OCI-LY7 (cell line): Measurements from ENCODE around the gene PDILT. TPM values are rescaled to one million over a fixed set of nuclear protein-coding genes. Genes with fewer than 3 reads are reported as not detected.
"Not testable (repeated sequence)": the region's sequence is repeated elsewhere in the genome, so short reads cannot be mapped to it uniquely, and the experiment has no call there.

Source experiments
- BruUV-seq: library from RNA; stranded (reverse); fragments of 400-500 nt; replicated peaks from 2 replicates; lab custom pipeline; 2021; lab: Mats Ljungman, UMichigan
- CTCF ChIA-PET: fragments of 300-600 bp; sonication (Branson Sonifier 250); formaldehyde crosslinking; loops from one replicate; lab custom pipeline; 2022; ENCODE audit warnings: antibody characterized with exemption; ENCODE audit not compliant: unreplicated experiment; lab: Charles Lee
- POLR2A ChIA-PET: fragments of 300-600 bp; sonication (Branson Sonifier 250); formaldehyde crosslinking; loops from one replicate; lab custom pipeline; 2022; ENCODE audit warnings: antibody characterized with exemption; lab: Charles Lee
- DNase-seq: peaks from one replicate; pipeline ENCODE4 v3.0.0-alpha.2; 2015; ENCODE audit warnings: low spot score
- H2AFZ ChIP-seq: fragments of 200-600 bp; sonication (generic), shearing (Covaris generic); 2 replicates; pipeline ENCODE4 v1.6.1; 2014; ENCODE audit warnings: mild to moderate bottlenecking, antibody characterized with exemption, low read length, moderate library complexity
- H3K27ac ChIP-seq: fragments of 200-600 bp; sonication (generic); 2 replicates; pipeline ENCODE4 v1.5.1; 2014; ENCODE audit warnings: mixed run types, low read depth, mild to moderate bottlenecking, moderate library complexity, low read length, inconsistent platforms; ENCODE audit not compliant: poor library complexity, severe bottlenecking
- H3K36me3 ChIP-seq: fragments of 200-600 bp; sonication (generic); 2 replicates; pipeline ENCODE4 v1.6.1; 2014; ENCODE audit warnings: mild to moderate bottlenecking, antibody characterized with exemption, low read length, moderate library complexity, mixed read lengths; ENCODE audit not compliant: insufficient read depth
- H3K4me1 ChIP-seq: fragments of 200-600 bp; sonication (generic); 2 replicates; pipeline ENCODE4 v1.5.1; 2014; ENCODE audit warnings: mild to moderate bottlenecking, low read length; ENCODE audit not compliant: insufficient read depth, poor library complexity, severe bottlenecking
- H3K4me2 ChIP-seq: fragments of 200-600 bp; sonication (generic); 2 replicates; pipeline ENCODE4 v1.6.1; 2014; ENCODE audit warnings: mild to moderate bottlenecking, low read length
- H3K4me3 ChIP-seq: fragments of 200-600 bp; sonication (generic); 2 replicates; pipeline ENCODE4 v1.5.1; 2014; ENCODE audit warnings: mild to moderate bottlenecking, low read depth, low read length; ENCODE audit not compliant: poor library complexity, severe bottlenecking
- H3K79me2 ChIP-seq: fragments of 200-600 bp; sonication (generic); 2 replicates; pipeline ENCODE4 v1.6.1; 2016; ENCODE audit warnings: low read depth, mild to moderate bottlenecking, low read length, moderate library complexity, mixed read lengths; ENCODE audit not compliant: insufficient read depth
- H3K9me2 ChIP-seq: fragments of 200-600 bp; sonication (generic); 2 replicates; pipeline ENCODE4 v1.6.1; 2016; ENCODE audit warnings: mild to moderate bottlenecking, low read length, mixed read lengths; ENCODE audit not compliant: insufficient read depth
- H3K9me3 ChIP-seq: fragments of 200-600 bp; sonication (generic); 2 replicates; pipeline ENCODE4 v1.6.1; 2014; ENCODE audit warnings: mild to moderate bottlenecking, mixed run types, low read length, mixed read lengths
- H4K20me1 ChIP-seq: fragments of 200-600 bp; sonication (generic); 2 replicates; pipeline ENCODE4 v1.6.1; 2014; ENCODE audit warnings: mild to moderate bottlenecking, antibody characterized with exemption, low read length, moderate library complexity, mixed read lengths; ENCODE audit not compliant: insufficient read depth
- CTCF ChIP-seq: fragments of 200-600 bp; sonication (generic); conservative IDR thresholded peaks from 2 replicates; pipeline ENCODE4 v1.5.1; 2014; ENCODE audit warnings: mild to moderate bottlenecking, antibody characterized with exemption, low read length, moderate library complexity, mixed read lengths
- EZH2phosphoT487 ChIP-seq: fragments of 200-600 bp; sonication (generic); IDR thresholded peaks from 2 replicates; pipeline ENCODE4 v1.6.1; 2018; ENCODE audit warnings: low read depth, borderline replicate concordance, mild to moderate bottlenecking, mixed run types, antibody characterized with exemption, low read length, moderate library complexity, mixed read lengths
- intact Hi-C: fragments of 100-400 bp; cut with micrococcal nuclease; formaldehyde crosslinking; loops from one replicate; pipeline ENCODE4 v1.10.0; 2022; ENCODE audit not compliant: unreplicated experiment
- total RNA-seq, 2 experiments: library from RNA; depleted of rRNA in 1 of 2; stranded (reverse); fragments of >200 nt in 1 of 2; shearing (Covaris generic) in 1 of 2; gene quantifications; 2 replicates each; pipeline ENCODE4 v1.2.3, GENCODE V29; 2014 to 2022

The PDILT gene
- total RNA-seq, 2 experiments from 2014 or later = not detected

GRCh38 chr16:20430948-20431347 lies 26.4 kb upstream of the PDILT start:
- H3K9me3 ChIP-seq = no peaks in the 10 kb centered on the region
- H3K9me2 ChIP-seq = no peaks in the 10 kb centered on the region
- DNase-seq = no peak
- no peak overlapping the region for H3K4me3 ChIP-seq
- BruUV-seq = no TSS peak
- H3K27ac ChIP-seq = no peak overlapping the region
- no peaks in the 10 kb centered on the region for H3K4me1 ChIP-seq
- CTCF ChIA-PET = no interaction called here
- intact Hi-C loops = no loop called here
- POLR2A ChIA-PET = no interaction called here
- no peak overlapping the region for H3K4me2 ChIP-seq
- H2AFZ ChIP-seq = no peak overlapping the region
- no peaks in the 10 kb centered on the region for H3K79me2 ChIP-seq
- H3K36me3 ChIP-seq = no peaks in the 10 kb centered on the region
- H4K20me1 ChIP-seq = no peaks in the 10 kb centered on the region
- no peak for TF ChIP-seq CTCF
- no peak for TF ChIP-seq EZH2phosphoT487

GRCh38 chr16:20430480-20430879 lies 25.9 kb upstream of the PDILT start:
- BruUV-seq = not testable (repeated sequence)

GRCh38 chr16:20429499-20429898 lies 25.0 kb upstream of the PDILT start:
- BruUV-seq, H3K4me2 ChIP-seq, H3K4me3 ChIP-seq, H3K79me2 ChIP-seq, H3K9me2 ChIP-seq, POLR2A ChIA-PET, intact Hi-C loops, H2AFZ ChIP-seq, H3K27ac ChIP-seq, DNase-seq, CTCF ChIA-PET, H4K20me1 ChIP-seq, H3K4me1 ChIP-seq, H3K36me3 ChIP-seq, H3K9me3 ChIP-seq: not testable (repeated sequence)

More at GRCh38 chr16:20430480-20430879, 25.9 kb upstream of the PDILT start:
- H3K36me3 ChIP-seq, intact Hi-C loops, H3K4me2 ChIP-seq, H4K20me1 ChIP-seq, H3K79me2 ChIP-seq, H3K27ac ChIP-seq, H3K9me3 ChIP-seq, CTCF ChIA-PET, POLR2A ChIA-PET, H2AFZ ChIP-seq, DNase-seq, H3K9me2 ChIP-seq, H3K4me3 ChIP-seq, H3K4me1 ChIP-seq: not testable (repeated sequence)

- CTCF ChIA-PET, POLR2A ChIA-PET, H3K9me3 ChIP-seq, H3K4me1 ChIP-seq, H3K27ac ChIP-seq, DNase-seq, H3K4me2 ChIP-seq, BruUV-seq, H3K36me3 ChIP-seq, H3K4me3 ChIP-seq, H3K79me2 ChIP-seq, H3K9me2 ChIP-seq, H2AFZ ChIP-seq, intact Hi-C loops, H4K20me1 ChIP-seq: not testable (repeated sequence)
Observed at GRCh38 chr16:20427401-20427797, 22.9 kb upstream of the PDILT start.
